ENCODE measurements around the gene REEP5. TPM values are rescaled to one million over a fixed set of nuclear protein-coding genes. Genes with fewer than 3 reads are reported as not detected.

The REEP5 gene
- total and polyA plus RNA-seq, 2 of the 8 experiments (the other 6 are each of a cell fraction or from before 2014, with no cell fraction given): 58.3 to 94.3 TPM

DNA sequence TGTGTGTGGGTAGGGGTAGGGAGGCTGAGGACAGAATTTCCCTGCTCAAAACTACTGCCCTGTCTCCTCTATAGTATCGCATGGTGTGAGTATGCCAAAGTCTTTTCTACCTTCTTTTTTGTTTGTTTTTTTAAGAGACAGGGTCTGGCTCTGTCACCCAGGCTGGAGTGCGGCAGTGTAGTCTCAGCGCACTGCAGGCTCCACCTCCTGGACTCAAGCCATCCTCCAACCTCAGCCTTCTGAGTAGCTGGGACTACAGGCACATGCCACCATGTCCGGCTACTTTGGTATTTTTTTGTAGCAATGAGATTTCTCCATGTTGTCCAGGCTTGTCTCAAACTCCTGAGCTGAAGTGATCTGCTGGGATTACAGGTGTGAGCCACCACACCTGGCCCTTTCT is 58.5 kb downstream of the REEP5 start:
- H2BK120ac ChIP-seq (replicated peaks; ENCODE audit: low read depth, low read length): no peak overlapping the region
- H4K8ac ChIP-seq (ENCODE audit: extremely low read depth, insufficient read depth, low read length): no peak overlapping the region
- H2BK15ac ChIP-seq (ENCODE audit: low read length): no peak overlapping the region
- no peak overlapping the region for H2BK20ac ChIP-seq (ENCODE audit: low read length)
- 0 out of 2 replicates have a peak, but pooled peaks cover 3% of the 10 kb centered on the region for H3K23me2 ChIP-seq (ENCODE audit: low read depth, low read length)
- H3K23ac ChIP-seq (ENCODE audit: insufficient read length): no peak overlapping the region
- H3K9ac ChIP-seq (replicated peaks in 1 of 4; ENCODE audit: extremely low read depth in 1 of 4, low read depth in 3 of 4, low read length in 3 of 4): no peak overlapping the region
- H3K79me1 ChIP-seq (ENCODE audit: low read depth, low read length): no peaks in the 10 kb centered on the region
- CTCF ChIA-PET (ENCODE audit: partially characterized antibody): interaction anchor here (0.9 to 1.5 kb wide), 2 partner anchors 40 to 175 kb away, joined by 3 to 4 read pairs; no protein-coding TSS in a partner anchor
- no peak overlapping the region for H3K14ac ChIP-seq (ENCODE audit: insufficient read length)
- H2AK5ac ChIP-seq (ENCODE audit: low read depth, low read length): no peak overlapping the region
- FAIRE-seq (no peak), DNase-seq (ENCODE audit: low read depth in 1 of 2, low spot score in 2 of 2) (no peak)
- no peak overlapping the region for H4K91ac ChIP-seq (replicated peaks; ENCODE audit: insufficient read length, low read length)
- no peak overlapping the region for H3K56ac ChIP-seq (replicated peaks; ENCODE audit: insufficient read length, low read depth, low read length)
- no peak overlapping the region for H2BK5ac ChIP-seq (ENCODE audit: low read depth, low read length)
- H2AFZ ChIP-seq (ENCODE audit: low read length): no peak overlapping the region
- WGBS, 2 experiments (ENCODE audit: extremely low coverage in 1 of 2, insufficient coverage in 1 of 2, insufficient read length in 1 of 2, insufficient replicate concordance in 2 of 2, low coverage in 1 of 2, low lambda C conversion rate in 2 of 2, missing lambda C conversion rate in 1 of 2): 98% methylated on average over 4 of the region's 4 CpGs; no CpG with 5 or more reads in 1 of the 2 experiments
- H3K4me1 ChIP-seq (replicated peaks in 1 of 4; ENCODE audit: control insufficient read depth in 3 of 4, insufficient read depth in 4 of 4, low read length in 3 of 4): peaks cover 0 to 9% (median 5%) of the 10 kb centered on the region in 4 experiments; a peak in 5 of 7 replicates
- peak overlapping the region in 1 of 2 experiments; percentile 58; a peak in 1 of 4 replicates for H3K4me2 ChIP-seq (ENCODE audit: insufficient read depth in 1 of 2, low read depth in 2 of 2, low read length in 2 of 2)
- H3K4ac ChIP-seq (replicated peaks; ENCODE audit: insufficient read length, low read depth, low read length): no peak overlapping the region
- H3K36me3 ChIP-seq (ENCODE audit: control insufficient read depth in 2 of 4, insufficient read depth in 4 of 4, low read length in 3 of 4): peaks cover 6 to 55% (median 25%) of the 10 kb centered on the region in 4 experiments; a peak in 7 of 8 replicates
- H3K79me2 ChIP-seq (ENCODE audit: control insufficient read depth in 1 of 2, insufficient read depth in 2 of 2, low read length in 2 of 2): peaks cover 11 to 33% of the 10 kb centered on the region in 2 experiments; a peak in 3 of 4 replicates
- no peak overlapping the region for H4K5ac ChIP-seq (ENCODE audit: insufficient read length, low read depth, low read length)
- no peak overlapping the region for H3K27ac ChIP-seq (ENCODE audit: low read depth, low read length)
- H3K27me3 ChIP-seq (replicated peaks in 1 of 4; ENCODE audit: control insufficient read depth in 3 of 4, extremely low read depth in 1 of 4, insufficient read depth in 3 of 4, low read length in 3 of 4): no peaks in the 10 kb centered on the region; a peak in 1 of 7 replicates
- no peak overlapping the region for H3K18ac ChIP-seq (ENCODE audit: extremely low read depth, low read length)
- H4K20me1 ChIP-seq (replicated peaks in 1 of 2; ENCODE audit: control insufficient read depth in 1 of 2, insufficient read depth in 2 of 2, low read length in 2 of 2): peaks cover 2 to 3% of the 10 kb centered on the region in 2 experiments
- no peak overlapping the region for H2BK12ac ChIP-seq (ENCODE audit: low read depth, low read length)
- no peaks in the 10 kb centered on the region for H3K9me3 ChIP-seq (ENCODE audit: insufficient read depth in 2 of 2, low read depth in 1 of 2, low read length in 1 of 2)
- no peak overlapping the region for H3K4me3 ChIP-seq (ENCODE audit: extremely low read depth in 1 of 4, insufficient read depth in 2 of 4, low read depth in 3 of 4, low read length in 4 of 4)
- POLR2A ChIA-PET (ENCODE audit: partially characterized antibody): interaction anchor here (0.7 to 1.0 kb wide), 2 partner anchors 57 to 1148 kb away, joined by 3 read pairs; no protein-coding TSS in a partner anchor
- no peak for TF ChIP-seq YY1 (IDR thresholded peaks at IDR 0.05; ENCODE audit: low read depth, low read length)
- no peak for TF ChIP-seq SP4 (IDR thresholded peaks at IDR 0.05; ENCODE audit: low read length)
- no peak for TF ChIP-seq CBX5 (IDR thresholded peaks at IDR 0.05; ENCODE audit: low read depth, low read length)
- no peak for TF ChIP-seq GABPA (IDR thresholded peaks at IDR 0.05; ENCODE audit: borderline replicate concordance, insufficient read depth, low read length)
- TF ChIP-seq RXRA (IDR thresholded peaks at IDR 0.05; ENCODE audit: insufficient read depth, low read depth, low read length): no peak
- TF ChIP-seq CEBPB (IDR thresholded peaks at IDR 0.05; ENCODE audit: low read depth, low read length): no peak
- no peak for TF ChIP-seq CHD2 (IDR thresholded peaks at IDR 0.05; ENCODE audit: low read length)
- TF ChIP-seq RAD21 (IDR thresholded peaks at IDR 0.05 in 1 of 2, conservative IDR thresholded peaks at IDR 0.05 in 1 of 2; ENCODE audit: low read depth in 2 of 2, low read length in 2 of 2): no peak
- TF ChIP-seq CREB1 (IDR thresholded peaks at IDR 0.05): no peak
- TF ChIP-seq TCF12 (IDR thresholded peaks at IDR 0.05; ENCODE audit: low read depth, low read length): no peak
- no peak for TF ChIP-seq TAF1 (IDR thresholded peaks at IDR 0.05; ENCODE audit: low read depth, low read length)
- no peak for TF ChIP-seq BRCA1 (IDR thresholded peaks at IDR 0.05; ENCODE audit: low read depth, low read length)
- no peak for TF ChIP-seq TBP (IDR thresholded peaks at IDR 0.05; ENCODE audit: low read depth, low read length)
- TF ChIP-seq GTF2F1 (IDR thresholded peaks at IDR 0.05; ENCODE audit: borderline replicate concordance, low read depth, low read length): no peak
- TF ChIP-seq ATF3 (IDR thresholded peaks at IDR 0.05; ENCODE audit: insufficient read depth, low read depth, low read length): no peak
